HG02588 (cell line): ENCODE results near the gene RSPH9.
"Not testable (repeated sequence)": the region's sequence is repeated elsewhere in the genome, so short reads cannot be mapped to it uniquely, and the experiment has no call there.

Source experiments
- ATAC-seq: cut with Tn5 transposase; IDR thresholded peaks from one replicate; pipeline ENCODE4 v1.9.1; 2021; ENCODE audit warnings: mild to moderate bottlenecking, moderate library complexity; ENCODE audit not compliant: unreplicated experiment

The RSPH9 gene

GRCh38 chr6:43682724-43683429 is 38.0 kb downstream of the RSPH9 start:
- ATAC-seq = no peak

GRCh38 chr6:43683708-43684455 is 39.0 kb downstream of the RSPH9 start:
- ATAC-seq = no peak

DNA sequence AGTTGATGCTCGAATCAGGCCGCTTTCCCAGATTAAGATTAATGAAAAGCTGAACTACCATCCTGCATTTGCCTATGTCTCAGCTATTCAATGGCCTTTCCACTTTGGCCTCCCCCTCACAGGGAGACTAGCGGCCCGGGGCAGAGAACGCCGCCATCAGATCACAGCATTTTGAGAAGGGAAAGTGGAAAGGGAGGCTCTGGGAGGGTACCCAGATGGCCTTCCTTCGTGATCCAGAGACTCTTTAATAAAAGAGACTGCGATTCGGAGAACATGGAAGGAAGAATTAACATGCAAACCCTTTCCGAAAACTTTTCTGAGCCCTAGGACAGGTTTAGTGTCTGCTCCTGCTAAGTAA is 42.2 kb downstream of the RSPH9 start:
- no peak for ATAC-seq

- peak; percentile 91 for ATAC-seq
Observed at GRCh38 chr6:43687437-43688347, 42.9 kb downstream of the RSPH9 start, which contains the start of gene MRPS18A. TSS of gene MRPS18A (minus strand) at chr6:43687791. CDS start at chr6:43687779, 12 bp downstream.

DNA sequence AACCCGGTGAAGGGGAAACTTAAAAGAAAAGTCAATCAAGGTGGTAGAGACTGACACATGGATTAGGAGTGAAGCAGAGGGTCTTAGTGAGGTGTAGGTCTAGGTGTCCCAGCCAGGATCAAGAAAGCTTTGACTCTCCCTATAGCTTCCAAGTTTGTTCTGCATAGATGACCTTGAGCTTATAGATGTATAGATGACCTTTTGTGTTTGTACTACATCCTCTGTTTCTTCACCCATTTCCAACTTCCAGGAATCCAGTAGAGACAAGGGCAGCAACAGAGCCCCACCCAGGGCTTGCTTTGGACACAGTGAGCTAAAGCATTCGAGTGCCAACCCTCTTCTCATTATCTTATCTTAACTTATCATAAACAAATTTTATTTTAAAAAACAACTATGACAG is 44.6 kb downstream of the RSPH9 start:
- ATAC-seq = no peak

GRCh38 chr6:43695215-43695966 is 50.6 kb downstream of the RSPH9 start:
- no peak for ATAC-seq

GRCh38 chr6:43695967-43696291 is 51.1 kb downstream of the RSPH9 start:
- ATAC-seq = no peak

- no peak for ATAC-seq
Observed at GRCh38 chr6:43697421-43697820, 52.6 kb downstream of the RSPH9 start.

DNA sequence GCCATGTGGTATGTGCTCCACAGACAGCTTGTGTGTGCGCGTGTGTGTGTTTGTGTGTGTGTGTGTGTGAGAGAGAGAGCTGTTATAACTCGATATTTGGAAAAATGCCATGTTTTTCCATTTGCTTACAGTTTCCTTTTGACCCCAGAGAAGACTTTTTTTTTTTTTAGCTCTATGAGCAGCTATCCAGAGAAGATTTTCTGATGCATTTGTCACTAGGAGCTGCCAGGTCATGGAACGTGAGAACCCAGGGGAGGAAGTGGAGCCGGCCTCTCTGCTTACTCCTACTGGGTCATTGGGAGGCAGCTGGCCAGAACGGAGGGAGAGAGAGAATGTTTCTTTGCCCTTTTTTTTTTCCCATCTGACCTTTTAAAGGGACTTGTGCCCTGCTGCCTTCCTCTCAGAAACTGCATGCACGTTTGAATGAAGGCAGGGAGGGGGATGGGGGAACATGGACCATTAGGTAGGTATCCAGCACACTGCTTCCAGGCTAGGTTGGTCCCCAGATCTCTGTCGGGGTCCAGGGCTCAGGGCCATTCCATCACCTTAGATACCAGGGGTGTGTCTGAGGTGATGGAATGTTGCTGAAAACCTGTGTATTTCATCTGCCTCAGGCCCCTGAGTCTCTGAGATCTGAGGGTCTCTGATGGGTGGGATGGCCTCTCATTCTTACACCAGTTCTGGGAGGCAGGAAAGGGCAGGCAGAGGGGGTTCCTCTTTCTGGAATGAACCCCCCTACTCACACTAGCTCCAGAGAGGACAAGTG is 53.9 kb downstream of the RSPH9 start:
- no peak for ATAC-seq

- no peak for ATAC-seq
Observed at GRCh38 chr6:43699564-43700186, 54.8 kb downstream of the RSPH9 start.

DNA sequence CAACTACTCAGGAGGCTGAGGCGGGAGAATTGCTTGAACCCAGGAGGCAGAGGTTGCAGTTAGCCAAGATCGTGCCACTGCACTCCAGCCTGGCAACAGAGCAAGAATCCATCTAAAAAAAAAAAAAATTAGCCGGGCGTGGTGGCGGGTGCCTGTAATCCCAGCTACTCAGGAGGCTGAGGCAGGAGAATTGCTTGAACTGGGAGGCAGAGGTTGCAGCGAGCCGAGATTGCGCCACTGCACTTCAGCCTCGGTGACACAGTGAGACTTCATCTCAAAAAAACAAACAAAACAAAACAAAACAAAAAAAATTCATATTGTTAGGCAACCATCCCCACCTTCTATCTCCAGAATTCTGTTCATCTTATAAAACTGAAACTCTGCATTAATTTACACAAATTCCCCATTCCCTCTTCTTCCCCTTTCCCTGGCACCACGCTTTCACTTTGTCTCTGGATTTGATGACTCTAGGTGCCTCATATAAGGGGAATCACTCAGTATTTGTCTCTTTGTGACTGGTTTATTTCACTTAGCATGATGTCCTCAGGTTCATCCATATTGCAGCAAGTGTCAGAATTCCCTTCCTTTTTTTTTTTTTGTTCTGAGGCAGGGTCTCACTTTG is 56.2 kb downstream of the RSPH9 start:
- ATAC-seq = not testable (repeated sequence)

DNA sequence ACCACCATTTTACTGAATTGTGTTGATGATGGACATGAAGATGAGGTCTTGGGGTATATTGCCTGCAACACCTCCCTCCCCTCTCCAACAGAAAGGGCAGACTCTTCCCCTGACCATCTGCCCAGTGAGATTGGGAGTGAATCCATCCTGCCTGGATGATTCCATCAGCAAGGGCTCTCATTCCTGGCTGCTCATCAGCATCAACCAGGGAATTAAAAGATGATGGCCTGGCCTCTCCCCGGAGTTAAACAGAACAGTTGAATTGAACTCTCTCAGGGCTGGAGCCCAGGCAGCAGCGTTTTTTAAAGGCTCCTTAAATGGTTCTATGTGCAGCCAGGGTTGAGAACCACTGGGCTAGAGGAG is 57.3 kb downstream of the RSPH9 start:
- no peak for ATAC-seq

DNA sequence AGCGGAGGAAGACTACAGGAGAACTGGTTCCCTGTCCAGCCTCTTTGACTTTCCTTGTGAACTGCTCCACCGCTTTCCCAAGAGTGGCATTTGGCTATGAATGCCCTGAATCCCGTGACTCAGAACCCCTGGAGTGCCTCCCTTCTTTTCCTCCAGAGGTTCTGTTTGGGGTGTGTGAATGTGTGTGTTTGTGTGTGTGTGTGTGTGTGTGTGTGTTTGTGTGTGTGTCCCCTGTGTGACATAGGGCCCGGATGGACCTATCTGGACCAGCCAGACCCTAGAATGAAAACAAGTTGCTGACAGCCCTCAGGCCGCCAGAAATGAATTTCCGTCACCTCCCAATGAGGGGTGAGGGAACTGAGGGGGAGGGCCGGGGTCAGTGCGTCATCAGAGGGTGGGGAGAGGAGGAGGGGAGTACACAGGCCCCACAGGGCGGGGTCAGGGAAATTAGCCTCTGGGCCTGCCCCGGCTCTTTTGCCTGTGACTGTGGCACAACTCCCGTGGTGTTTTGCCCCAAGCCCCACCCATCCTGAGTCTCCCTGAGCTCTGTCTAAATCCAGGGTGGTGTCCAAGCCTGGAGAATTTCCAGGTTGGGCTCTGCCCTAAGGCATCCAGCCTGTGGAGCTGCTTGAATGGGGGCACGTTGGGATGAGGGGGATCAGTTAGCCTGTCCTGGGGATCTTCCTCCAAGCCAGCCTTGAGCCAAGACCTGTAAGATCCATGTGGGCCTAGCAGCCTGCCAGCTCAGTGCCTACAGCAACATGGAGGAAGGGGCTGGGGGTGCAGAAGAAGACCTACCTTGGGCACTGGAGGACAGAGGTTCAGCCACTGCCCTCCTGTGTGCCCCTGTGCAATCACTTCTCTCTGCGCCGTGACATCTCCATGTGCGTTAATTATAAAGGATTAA is 58.0 kb downstream of the RSPH9 start:
- no peak for ATAC-seq

GRCh38 chr6:43703512-43704429 is 58.9 kb downstream of the RSPH9 start:
- ATAC-seq = no peak

- ATAC-seq = no peak
Observed at GRCh38 chr6:43705996-43706395, 61.2 kb downstream of the RSPH9 start.

- no peak for ATAC-seq
Observed at GRCh38 chr6:43706788-43707187, 62.0 kb downstream of the RSPH9 start.

DNA sequence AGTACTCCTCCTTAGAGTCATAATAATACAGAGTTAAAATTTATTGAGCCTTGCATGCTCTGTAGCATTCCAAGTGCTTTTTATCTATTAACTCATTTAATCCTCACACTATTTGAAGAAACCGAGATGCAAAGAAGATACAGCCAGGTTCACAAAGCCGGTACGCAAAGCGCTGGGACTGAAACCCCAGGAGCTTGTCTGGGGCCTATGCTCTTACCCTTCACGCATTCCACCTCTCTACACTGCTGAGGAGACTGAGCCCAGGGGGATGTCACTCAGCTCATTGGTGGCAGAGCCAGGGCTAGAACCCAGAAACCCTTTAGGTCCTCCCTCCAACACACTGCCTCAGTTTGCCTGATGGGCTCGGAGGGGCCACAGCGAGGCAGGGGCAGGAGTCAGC is 62.4 kb downstream of the RSPH9 start:
- ATAC-seq = no peak
